K562 (cell line): ENCODE measurements around the gene NRN1. TPM values are rescaled to one million over a fixed set of nuclear protein-coding genes. Genes with fewer than 3 reads are reported as not detected.

Experiments
- ATAC-seq: fragments of 200-7000 bp; cut with Tn5 transposase; 3 replicates; pipeline ENCODE4 v1.9.1; 2020; ENCODE audit warnings: moderate library complexity
- BruUV-seq: library from RNA; stranded (reverse); fragments of 400-500 nt; replicated peaks from 2 replicates; lab custom pipeline; 2021; lab: Mats Ljungman, UMichigan
- CTCF ChIA-PET: fragments of 300-600 bp; formaldehyde crosslinking; extraction: SDS; loops from one replicate; lab custom pipeline; 2021; ENCODE audit warnings: low intra/inter-chr PET ratio; lab: Yijun Ruan, JAX
- POLR2A ChIA-PET: fragments of 300-600, 350-650 bp; sonication (Branson Sonifier 250); formaldehyde crosslinking; extraction: SDS; loops from one replicate; lab custom pipeline; 2021; ENCODE audit warnings: antibody characterized with exemption, inconsistent platforms; lab: Yijun Ruan, JAX
- DNase-seq, 4 experiments: peaks; one replicate each; pipeline versions ENCODE4 v3.0.0 to v3.0.0-alpha.2; 2011 to 2018; ENCODE audit warnings: low spot score in 3 of 4, mixed read lengths in 3 of 4; ENCODE audit errors: extremely low read depth in 1 of 4
- FAIRE-seq: peaks from 2 replicates; lab custom pipeline; 2011; peaks lifted over from hg19 to GRCh38; lab: Jason Lieb, UNC
- H2AFZ ChIP-seq: 2 replicates; pipeline ENCODE4 v1.6.0; 2011; ENCODE audit warnings: low read depth, low read length, control low read depth, inconsistent platforms
- H3K27ac ChIP-seq: fragments of 200-600 bp; 3 replicates; pipeline ENCODE4 v1.8.0; 2011; ENCODE audit warnings: low read depth, mild to moderate bottlenecking, control low read depth, inconsistent platforms, low read length, moderate library complexity, mixed read lengths; ENCODE audit errors: extremely low read depth
- H3K27me3 ChIP-seq, 2 experiments: fragments of 300-600 bp in 1 of 2; 2 replicates in 1 of 2; 3 replicates in 1 of 2; pipeline versions ENCODE4 v1.6.0 to v1.8.0; 2011; ENCODE audit warnings: inconsistent platforms in 2 of 2, low read length in 2 of 2, mild to moderate bottlenecking in 1 of 2, mixed read lengths in 1 of 2, moderate library complexity in 1 of 2; ENCODE audit not compliant: control insufficient read depth in 2 of 2, insufficient read depth in 2 of 2
- H3K36me3 ChIP-seq: fragments of 300-600 bp; 3 replicates; pipeline ENCODE4 v1.8.0; 2011; ENCODE audit warnings: mild to moderate bottlenecking, low read length, inconsistent platforms; ENCODE audit not compliant: control insufficient read depth, insufficient read depth
- H3K4me1 ChIP-seq, 2 experiments: fragments of 200-600 bp in 1 of 2; replicated peaks in 1 of 2; 2 replicates in 1 of 2; 3 replicates in 1 of 2; pipeline versions ENCODE4 v1.5.1 to v1.8.0; 2011; ENCODE audit warnings: inconsistent platforms in 2 of 2, low read length in 2 of 2, mild to moderate bottlenecking in 1 of 2, mixed read lengths in 1 of 2, moderate library complexity in 1 of 2; ENCODE audit not compliant: control insufficient read depth in 2 of 2, insufficient read depth in 2 of 2
- H3K4me2 ChIP-seq: 2 replicates; pipeline ENCODE4 v1.6.1; 2011; ENCODE audit warnings: low read length, control low read depth, inconsistent platforms, mixed read lengths; ENCODE audit not compliant: insufficient read depth
- H3K4me3 ChIP-seq: fragments of 200-600 bp; sonication (generic), shearing (Covaris generic); 2 replicates; pipeline ENCODE4 v1.5.1; 2016; ENCODE audit warnings: control low read depth, inconsistent platforms
- H3K79me2 ChIP-seq: fragments of 200-600 bp; 3 replicates; pipeline ENCODE4 v1.8.0; 2011; ENCODE audit warnings: low read length, inconsistent platforms; ENCODE audit not compliant: control insufficient read depth, insufficient read depth
- H3K9ac ChIP-seq, 2 experiments: 2 replicates each; pipeline versions ENCODE4 v1.6.0 to v1.6.1; 2011; ENCODE audit warnings: low read depth in 2 of 2, low read length in 2 of 2, control low read depth in 1 of 2, inconsistent platforms in 1 of 2, mild to moderate bottlenecking in 1 of 2, mixed read lengths in 1 of 2; ENCODE audit not compliant: insufficient read depth in 1 of 2
- H3K9me1 ChIP-seq: one replicate; pipeline ENCODE4 v1.6.0; 2011; ENCODE audit warnings: inconsistent platforms, mild to moderate bottlenecking, low read length, moderate library complexity; ENCODE audit not compliant: control insufficient read depth, insufficient read depth
- H3K9me3 ChIP-seq: replicated peaks from 2 replicates; pipeline ENCODE4 v1.5.1; 2011; ENCODE audit warnings: low read depth, low read length, inconsistent platforms; ENCODE audit not compliant: control insufficient read depth, insufficient read depth
- H4K20me1 ChIP-seq: replicated peaks from 2 replicates; pipeline ENCODE4 v1.6.1; 2011; ENCODE audit warnings: low read length, inconsistent platforms, mixed read lengths; ENCODE audit not compliant: control insufficient read depth, insufficient read depth
- GABPB1 ChIP-seq: sonication (generic); formaldehyde crosslinking; IDR thresholded peaks from 2 replicates; pipeline ENCODE4 v1.8.0; 2022; ENCODE audit warnings: mild to moderate bottlenecking, missing genetic modification reagents
- HIVEP1 ChIP-seq: fragments of 250-450 bp; sonication (Bioruptor Pico); IDR thresholded peaks from 2 replicates; pipeline ENCODE4 v1.4.0; 2020; ENCODE audit warnings: mild to moderate bottlenecking
- MYNN ChIP-seq, 2 experiments: sonication (generic); formaldehyde crosslinking in 1 of 2; IDR thresholded peaks; 2 replicates each; pipeline versions ENCODE4 v1.5.0 to v1.6.1; 2016 to 2020; ENCODE audit warnings: antibody characterized with exemption in 1 of 2, missing genetic modification reagents in 1 of 2
- ZNF3 ChIP-seq: fragments of 250-450 bp; sonication (Bioruptor Pico); IDR thresholded peaks from 2 replicates; pipeline ENCODE4 v1.5.0; 2021; ENCODE audit warnings: mild to moderate bottlenecking, moderate library complexity
- WGBS: fragments of 100-300 bp; shearing (Covaris generic); methylation state at CpG from one replicate; pipeline ENCODE4 v1.1.6; 2016; ENCODE audit warnings: low coverage, mixed read lengths; ENCODE audit not compliant: insufficient coverage; ENCODE audit errors: missing lambda C conversion rate; 5-methylcytosine and 5-hydroxymethylcytosine counted together
- in situ Hi-C: fragments of 300-500 bp; cut with MboI; formaldehyde crosslinking; loops from 4 replicates; pipeline ENCODE4 v1.15.0; 2018; ENCODE audit warnings: inconsistent platforms, mixed read lengths
- intact Hi-C: fragments of 100-400 bp; cut with micrococcal nuclease; formaldehyde crosslinking; loops from 2 replicates; pipeline ENCODE4 v1.14.2; 2022
- polyA plus RNA-seq, 8 experiments: library from polyadenylated mRNA; depleted of rRNA in 4 of 8; stranded (reverse) in 5 of 8; unstranded in 3 of 8; fragments of >200 nt; fragmentation: Nextera tagmentation in 2 of 8; fragmentation: Illumina TruSeq in 1 of 8; extraction: Ambion mirVana in 2 of 8; extraction: Trizol in 1 of 8; gene quantifications; 2 replicates each; pipeline versions ENCODE4 v1.2.1 to v1.2.3, GENCODE V29; 2011 to 2014; ENCODE audit warnings: inconsistent platforms in 1 of 8, missing spikeins in 1 of 8
- total RNA-seq, 7 experiments: library from RNA; depleted of rRNA in 6 of 7; stranded (reverse); fragments of >200 nt in 6 of 7; fragmentation: Illumina TruSeq in 2 of 7; extraction: Trizol in 2 of 7; gene quantifications; 2 replicates each; pipeline versions ENCODE4 v1.2.1 to v1.2.3, GENCODE V29; 2011 to 2021; ENCODE audit warnings: low replicate concordance in 1 of 7
- TF ChIP-seq, protein P1 (sequence below), 2 experiments: fragments of 450-650 bp; IDR thresholded peaks; 2 replicates each; pipeline ENCODE4 v1.6.1; 2016; ENCODE audit warnings: mild to moderate bottlenecking in 2 of 2, borderline replicate concordance in 1 of 2, low read depth in 1 of 2, moderate library complexity in 1 of 2
- TF ChIP-seq, protein P2 (sequence below): sonication (generic); formaldehyde crosslinking; IDR thresholded peaks from 2 replicates; pipeline ENCODE4 v1.8.0; 2022; ENCODE audit warnings: mild to moderate bottlenecking, missing genetic modification reagents
- TF ChIP-seq, protein P3 (sequence below): sonication (generic); formaldehyde crosslinking; IDR thresholded peaks from 2 replicates; pipeline ENCODE4 v1.8.1; 2022; ENCODE audit warnings: missing genetic modification reagents

The NRN1 gene
- total and polyA plus RNA-seq, 9 of the 15 experiments (the other 6 are each of a cell fraction or from before 2014, with no cell fraction given) = not detected

DNA sequence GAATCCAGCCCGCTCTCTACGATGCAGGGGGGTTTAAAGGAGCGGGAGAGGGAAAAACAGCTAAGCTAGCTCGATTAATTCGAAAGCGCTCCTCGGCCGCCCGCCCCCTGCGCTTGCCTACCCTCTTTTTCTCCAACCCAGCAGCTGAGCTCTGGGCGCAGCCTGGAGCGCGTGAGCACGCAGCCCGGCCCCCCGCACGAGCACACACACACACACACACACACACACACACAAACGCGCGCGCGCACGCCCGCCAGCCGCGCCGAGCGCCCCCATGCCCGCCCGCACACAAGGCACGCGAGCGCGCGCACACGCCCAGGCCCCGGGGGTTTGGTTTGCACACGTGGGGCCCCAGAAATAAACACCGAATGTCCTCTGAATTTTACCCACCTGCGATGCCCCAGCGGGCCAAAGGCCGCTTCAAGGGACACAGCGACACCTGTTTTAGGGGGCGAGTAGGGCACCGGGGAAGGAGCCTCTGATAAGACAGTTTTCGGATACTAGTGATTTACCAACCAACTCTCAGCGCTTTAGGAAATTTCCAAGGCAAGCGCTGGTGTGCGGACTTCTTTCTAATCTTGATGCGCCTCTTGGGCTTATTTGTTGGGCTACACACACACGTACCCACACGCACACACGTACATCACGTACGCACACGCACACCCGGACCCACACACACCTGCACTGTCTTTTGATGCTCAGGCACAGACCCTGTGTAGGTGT is 802 bp upstream of the NRN1 start:
- Histone ChIP-seq H3K9me3 (no peaks in the 10 kb centered on the region), H3K27me3 (peaks cover 40 to 45% of the 10 kb centered on the region in 2 experiments), H4K20me1 (peaks cover 4% of the 10 kb centered on the region; the same call in 1 of the 2 replicates), H3K9me1 (no peaks in the 10 kb centered on the region), H3K9ac (no peak overlapping the region), H3K4me3 (no peak overlapping the region), H3K27ac (no peak overlapping the region), H3K4me2 (no peak overlapping the region), H3K36me3 (no peaks in the 10 kb centered on the region), H3K79me2 (no peaks in the 10 kb centered on the region), H2AFZ (no peak overlapping the region), H3K4me1 (peaks cover 0 to 31% of the 10 kb centered on the region in 2 experiments; a peak in 2 of 5 replicates)
- ATAC-seq (no peak), FAIRE-seq (no peak), DNase-seq (no peak)
- 61% methylated on average over 45 of the region's 57 CpGs for WGBS
- ChIA-PET CTCF (no interaction called here), POLR2A (interaction anchor here (0.6 kb wide), 1 partner anchor 7 kb away, joined by 3 read pairs; no protein-coding TSS in a partner anchor)
- in situ Hi-C loops = no loop called here
- BruUV-seq = no TSS peak
- intact Hi-C loops = no loop called here
- TF ChIP-seq, protein P1, sequence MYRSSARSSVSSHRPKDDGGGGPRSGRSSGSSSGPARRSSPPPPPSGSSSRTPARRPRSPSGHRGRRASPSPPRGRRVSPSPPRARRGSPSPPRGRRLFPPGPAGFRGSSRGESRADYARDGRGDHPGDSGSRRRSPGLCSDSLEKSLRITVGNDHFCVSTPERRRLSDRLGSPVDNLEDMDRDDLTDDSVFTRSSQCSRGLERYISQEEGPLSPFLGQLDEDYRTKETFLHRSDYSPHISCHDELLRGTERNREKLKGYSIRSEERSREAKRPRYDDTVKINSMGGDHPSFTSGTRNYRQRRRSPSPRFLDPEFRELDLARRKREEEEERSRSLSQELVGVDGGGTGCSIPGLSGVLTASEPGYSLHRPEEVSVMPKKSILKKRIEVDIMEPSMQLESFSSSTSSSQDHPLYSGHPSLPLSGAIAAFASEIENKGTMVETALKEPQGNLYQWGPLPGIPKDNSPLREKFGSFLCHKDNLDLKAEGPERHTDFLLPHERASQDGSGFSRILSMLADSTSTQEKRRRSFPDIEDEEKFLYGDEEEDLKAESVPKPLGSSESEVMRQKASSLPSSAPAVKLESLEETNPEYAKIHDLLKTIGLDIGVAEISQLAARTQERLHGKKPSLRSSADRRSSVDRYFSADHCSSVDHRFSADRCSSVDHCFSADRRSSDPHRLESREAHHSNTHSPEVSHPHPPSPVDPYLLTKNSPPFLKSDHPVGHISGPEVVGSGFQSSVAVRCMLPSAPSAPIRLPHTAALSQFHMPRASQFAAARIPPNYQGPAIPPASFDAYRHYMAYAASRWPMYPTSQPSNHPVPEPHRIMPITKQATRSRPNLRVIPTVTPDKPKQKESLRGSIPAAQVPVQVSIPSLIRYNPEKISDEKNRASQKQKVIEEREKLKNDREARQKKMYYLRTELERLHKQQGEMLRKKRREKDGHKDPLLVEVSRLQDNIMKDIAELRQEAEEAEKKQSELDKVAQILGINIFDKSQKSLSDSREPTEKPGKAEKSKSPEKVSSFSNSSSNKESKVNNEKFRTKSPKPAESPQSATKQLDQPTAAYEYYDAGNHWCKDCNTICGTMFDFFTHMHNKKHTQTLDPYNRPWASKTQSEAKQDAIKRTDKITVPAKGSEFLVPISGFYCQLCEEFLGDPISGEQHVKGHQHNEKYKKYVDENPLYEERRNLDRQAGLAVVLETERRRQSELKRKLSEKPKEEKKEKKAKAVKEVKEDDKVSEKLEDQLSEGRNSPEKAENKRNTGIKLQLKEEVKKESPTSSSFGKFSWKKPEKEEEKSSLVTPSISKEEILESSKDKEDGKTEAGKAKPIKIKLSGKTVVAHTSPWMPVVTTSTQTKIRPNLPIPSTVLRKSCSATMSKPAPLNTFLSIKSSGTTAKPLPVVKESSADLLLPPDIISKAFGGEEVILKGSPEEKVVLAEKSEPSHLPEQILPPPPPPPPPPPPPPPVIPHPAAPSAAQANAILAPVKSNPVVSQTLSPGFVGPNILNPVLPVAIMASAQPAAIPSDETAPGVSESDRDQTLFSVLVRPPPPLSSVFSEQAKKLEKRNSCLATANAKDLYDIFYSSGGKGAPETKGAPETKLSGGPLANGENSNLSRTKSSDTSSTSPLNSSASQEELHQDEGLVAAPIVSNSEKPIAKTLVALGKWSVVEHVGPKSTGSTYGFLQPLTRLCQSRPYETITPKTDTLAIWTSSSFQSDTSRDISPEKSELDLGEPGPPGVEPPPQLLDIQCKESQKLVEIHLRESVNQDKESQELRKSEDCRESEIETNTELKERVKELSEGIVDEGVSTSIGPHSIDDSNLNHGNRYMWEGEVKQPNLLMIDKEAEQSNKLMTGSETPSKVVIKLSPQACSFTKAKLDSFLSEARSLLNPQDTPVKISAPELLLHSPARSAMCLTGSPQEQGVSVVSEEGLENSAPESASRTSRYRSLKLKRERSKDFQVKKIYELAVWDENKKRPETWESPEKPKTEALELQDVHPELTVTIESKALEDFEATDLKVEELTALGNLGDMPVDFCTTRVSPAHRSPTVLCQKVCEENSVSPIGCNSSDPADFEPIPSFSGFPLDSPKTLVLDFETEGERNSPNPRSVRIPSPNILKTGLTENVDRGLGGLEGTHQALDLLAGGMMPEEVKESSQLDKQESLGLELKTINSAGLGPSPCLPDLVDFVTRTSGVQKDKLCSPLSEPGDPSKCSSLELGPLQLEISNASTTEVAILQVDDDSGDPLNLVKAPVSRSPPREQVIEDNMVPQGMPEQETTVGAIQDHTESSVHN (IDR thresholded peaks at IDR 0.05; ENCODE audit: borderline replicate concordance in 1 of 2, low read depth in 1 of 2) = no peak
- no peak for TF ChIP-seq MYNN (IDR thresholded peaks at IDR 0.05)
- no peak for TF ChIP-seq MYNN (CRISPR knock-in tag; IDR thresholded peaks at IDR 0.05)
- TF ChIP-seq HIVEP1 (CRISPR knock-in tag) = no peak
- TF ChIP-seq, protein P2, sequence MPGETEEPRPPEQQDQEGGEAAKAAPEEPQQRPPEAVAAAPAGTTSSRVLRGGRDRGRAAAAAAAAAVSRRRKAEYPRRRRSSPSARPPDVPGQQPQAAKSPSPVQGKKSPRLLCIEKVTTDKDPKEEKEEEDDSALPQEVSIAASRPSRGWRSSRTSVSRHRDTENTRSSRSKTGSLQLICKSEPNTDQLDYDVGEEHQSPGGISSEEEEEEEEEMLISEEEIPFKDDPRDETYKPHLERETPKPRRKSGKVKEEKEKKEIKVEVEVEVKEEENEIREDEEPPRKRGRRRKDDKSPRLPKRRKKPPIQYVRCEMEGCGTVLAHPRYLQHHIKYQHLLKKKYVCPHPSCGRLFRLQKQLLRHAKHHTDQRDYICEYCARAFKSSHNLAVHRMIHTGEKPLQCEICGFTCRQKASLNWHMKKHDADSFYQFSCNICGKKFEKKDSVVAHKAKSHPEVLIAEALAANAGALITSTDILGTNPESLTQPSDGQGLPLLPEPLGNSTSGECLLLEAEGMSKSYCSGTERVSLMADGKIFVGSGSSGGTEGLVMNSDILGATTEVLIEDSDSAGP (CRISPR knock-in tag) = no peak
- TF ChIP-seq GABPB1 (CRISPR knock-in tag) = no peak
- TF ChIP-seq, protein P3, sequence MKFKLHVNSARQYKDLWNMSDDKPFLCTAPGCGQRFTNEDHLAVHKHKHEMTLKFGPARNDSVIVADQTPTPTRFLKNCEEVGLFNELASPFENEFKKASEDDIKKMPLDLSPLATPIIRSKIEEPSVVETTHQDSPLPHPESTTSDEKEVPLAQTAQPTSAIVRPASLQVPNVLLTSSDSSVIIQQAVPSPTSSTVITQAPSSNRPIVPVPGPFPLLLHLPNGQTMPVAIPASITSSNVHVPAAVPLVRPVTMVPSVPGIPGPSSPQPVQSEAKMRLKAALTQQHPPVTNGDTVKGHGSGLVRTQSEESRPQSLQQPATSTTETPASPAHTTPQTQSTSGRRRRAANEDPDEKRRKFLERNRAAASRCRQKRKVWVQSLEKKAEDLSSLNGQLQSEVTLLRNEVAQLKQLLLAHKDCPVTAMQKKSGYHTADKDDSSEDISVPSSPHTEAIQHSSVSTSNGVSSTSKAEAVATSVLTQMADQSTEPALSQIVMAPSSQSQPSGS (CRISPR knock-in tag) = no peak
- no peak for TF ChIP-seq ZNF3 (CRISPR knock-in tag)
